ENCODE measurements around the gene UBE2V1.

The UBE2V1 gene

DNA sequence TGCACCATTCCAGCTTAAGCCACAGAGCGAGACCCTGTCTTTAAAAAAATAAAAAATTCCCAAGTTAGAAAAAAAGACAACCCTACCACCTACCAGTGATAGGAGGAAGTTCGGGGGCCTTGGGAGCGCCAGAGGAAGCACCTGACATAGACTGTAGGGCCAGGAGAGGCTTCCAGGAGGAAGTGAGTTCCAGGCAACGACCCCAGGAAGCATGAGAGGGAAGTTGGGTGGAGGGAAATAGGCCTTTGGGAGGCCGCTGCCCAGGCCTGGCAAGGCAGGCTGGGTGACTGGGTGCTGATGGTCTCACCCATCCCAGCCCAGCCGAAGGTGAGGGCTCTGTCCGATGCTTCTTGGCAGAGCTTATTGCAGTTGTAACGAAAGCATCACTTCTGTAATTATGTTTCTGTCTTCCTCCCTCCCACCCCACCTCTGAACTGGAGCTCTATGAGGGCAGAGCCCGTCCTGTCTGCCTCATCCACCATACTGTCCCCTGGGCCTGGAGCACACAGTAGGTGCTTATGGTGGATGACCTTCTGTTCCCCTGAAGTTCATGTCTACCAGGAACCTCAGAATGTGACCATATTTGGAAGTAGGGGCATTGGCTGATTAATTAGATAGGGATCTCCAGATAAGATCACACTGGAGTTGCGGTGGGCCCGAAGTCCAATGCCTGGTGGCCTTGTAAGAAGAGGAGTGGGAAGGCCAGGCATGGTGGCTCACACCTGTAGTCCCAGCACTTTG is 54.1 kb downstream of the UBE2V1 start:
- DNase-seq (ENCODE audit: low read depth) = no peak
- no peak overlapping the region for H3K4me3 ChIP-seq (ENCODE audit: low read depth, low read length)
- TF ChIP-seq, protein P1, sequence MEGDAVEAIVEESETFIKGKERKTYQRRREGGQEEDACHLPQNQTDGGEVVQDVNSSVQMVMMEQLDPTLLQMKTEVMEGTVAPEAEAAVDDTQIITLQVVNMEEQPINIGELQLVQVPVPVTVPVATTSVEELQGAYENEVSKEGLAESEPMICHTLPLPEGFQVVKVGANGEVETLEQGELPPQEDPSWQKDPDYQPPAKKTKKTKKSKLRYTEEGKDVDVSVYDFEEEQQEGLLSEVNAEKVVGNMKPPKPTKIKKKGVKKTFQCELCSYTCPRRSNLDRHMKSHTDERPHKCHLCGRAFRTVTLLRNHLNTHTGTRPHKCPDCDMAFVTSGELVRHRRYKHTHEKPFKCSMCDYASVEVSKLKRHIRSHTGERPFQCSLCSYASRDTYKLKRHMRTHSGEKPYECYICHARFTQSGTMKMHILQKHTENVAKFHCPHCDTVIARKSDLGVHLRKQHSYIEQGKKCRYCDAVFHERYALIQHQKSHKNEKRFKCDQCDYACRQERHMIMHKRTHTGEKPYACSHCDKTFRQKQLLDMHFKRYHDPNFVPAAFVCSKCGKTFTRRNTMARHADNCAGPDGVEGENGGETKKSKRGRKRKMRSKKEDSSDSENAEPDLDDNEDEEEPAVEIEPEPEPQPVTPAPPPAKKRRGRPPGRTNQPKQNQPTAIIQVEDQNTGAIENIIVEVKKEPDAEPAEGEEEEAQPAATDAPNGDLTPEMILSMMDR (conservative IDR thresholded peaks at IDR 0.05; ENCODE audit: low read depth, low read length) = no peak

DNA sequence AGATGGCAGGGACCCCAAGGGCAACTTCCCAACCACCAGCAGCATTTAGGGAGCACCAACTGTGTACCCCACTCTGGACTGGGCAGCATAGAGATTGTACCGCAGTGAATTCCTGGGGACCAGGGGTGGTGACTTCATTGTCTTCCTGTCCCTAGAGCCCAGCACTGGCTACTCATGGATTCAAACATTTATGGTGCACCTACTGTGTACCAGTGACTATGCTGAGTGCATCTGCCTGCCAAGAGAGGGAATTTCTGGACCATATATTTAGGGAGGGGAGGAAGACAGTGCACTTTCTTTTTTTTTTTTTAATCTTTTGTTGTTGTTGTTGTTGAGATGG is 55.3 kb downstream of the UBE2V1 start:
- TF ChIP-seq, protein P1 (conservative IDR thresholded peaks at IDR 0.05; ENCODE audit: low read depth, low read length) = no peak
- DNase-seq (ENCODE audit: low read depth) = no peak
- no peak overlapping the region for H3K4me3 ChIP-seq (ENCODE audit: low read depth, low read length)

GRCh38 chr20:50056951-50057713 is 55.8 kb downstream of the UBE2V1 start:
- no peak for DNase-seq (ENCODE audit: low read depth)
- H3K4me3 ChIP-seq (ENCODE audit: low read depth, low read length) = no peak overlapping the region
- TF ChIP-seq, protein P1 (conservative IDR thresholded peaks at IDR 0.05; ENCODE audit: low read depth, low read length) = no peak

DNA sequence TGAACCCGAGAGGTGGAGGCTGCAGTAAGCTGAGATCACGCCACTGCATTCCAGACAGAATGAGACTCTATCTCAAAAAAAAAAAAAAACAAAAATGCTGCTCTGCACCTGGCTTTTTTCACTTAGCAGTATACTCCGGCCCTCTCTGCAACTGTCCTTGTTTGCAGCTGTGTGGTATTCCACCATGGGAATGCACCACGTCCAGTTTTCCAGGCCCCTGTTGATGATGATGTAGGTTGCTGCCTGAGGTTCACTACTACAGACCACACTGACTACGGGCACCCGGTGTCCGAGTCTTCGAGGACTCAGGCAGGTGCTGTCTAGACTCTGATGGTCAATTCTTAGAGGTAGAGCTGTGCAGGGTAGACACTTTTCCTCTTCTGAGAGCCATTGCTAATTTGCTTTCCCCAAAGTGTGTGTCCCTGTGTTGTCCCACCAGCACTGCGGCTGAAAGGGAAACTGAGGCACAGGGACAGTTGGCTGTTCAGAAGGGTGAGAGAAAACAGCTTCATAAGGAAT is 56.5 kb downstream of the UBE2V1 start:
- TF ChIP-seq, protein P1 (conservative IDR thresholded peaks at IDR 0.05; ENCODE audit: low read depth, low read length) = no peak
- no peak for DNase-seq (ENCODE audit: low read depth)
- no peak overlapping the region for H3K4me3 ChIP-seq (ENCODE audit: low read depth, low read length)

DNA sequence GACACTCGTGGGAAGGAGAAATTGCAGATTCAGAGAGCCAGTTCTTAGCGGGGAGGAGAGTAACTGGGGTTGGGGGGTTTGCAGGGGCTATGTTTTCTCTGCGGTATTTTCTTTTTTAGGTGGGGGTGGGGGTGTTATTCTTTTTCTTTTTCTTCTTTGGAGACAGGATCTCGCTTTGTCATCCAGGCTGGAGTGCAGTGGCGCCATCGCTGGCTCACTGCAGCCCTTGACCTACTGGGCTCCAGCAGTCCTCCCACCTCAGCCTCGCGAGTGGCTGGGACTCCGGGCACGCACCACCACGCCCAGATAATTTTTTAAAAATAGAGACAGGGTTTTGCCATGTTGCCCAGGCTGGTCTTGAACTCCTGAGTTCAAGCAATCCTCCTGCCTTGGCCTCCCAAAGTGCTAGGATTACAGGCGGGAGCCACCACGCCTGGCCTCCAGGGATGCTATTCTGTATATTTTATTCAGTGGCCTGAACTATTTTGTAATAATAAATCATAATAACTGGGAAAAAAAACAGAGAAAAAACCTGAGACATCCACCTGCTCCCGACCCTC is 57.3 kb downstream of the UBE2V1 start:
- H3K4me3 ChIP-seq (ENCODE audit: low read depth, low read length) = no peak overlapping the region
- DNase-seq (ENCODE audit: low read depth) = no peak
- TF ChIP-seq, protein P1 (conservative IDR thresholded peaks at IDR 0.05; ENCODE audit: low read depth, low read length) = no peak

DNA sequence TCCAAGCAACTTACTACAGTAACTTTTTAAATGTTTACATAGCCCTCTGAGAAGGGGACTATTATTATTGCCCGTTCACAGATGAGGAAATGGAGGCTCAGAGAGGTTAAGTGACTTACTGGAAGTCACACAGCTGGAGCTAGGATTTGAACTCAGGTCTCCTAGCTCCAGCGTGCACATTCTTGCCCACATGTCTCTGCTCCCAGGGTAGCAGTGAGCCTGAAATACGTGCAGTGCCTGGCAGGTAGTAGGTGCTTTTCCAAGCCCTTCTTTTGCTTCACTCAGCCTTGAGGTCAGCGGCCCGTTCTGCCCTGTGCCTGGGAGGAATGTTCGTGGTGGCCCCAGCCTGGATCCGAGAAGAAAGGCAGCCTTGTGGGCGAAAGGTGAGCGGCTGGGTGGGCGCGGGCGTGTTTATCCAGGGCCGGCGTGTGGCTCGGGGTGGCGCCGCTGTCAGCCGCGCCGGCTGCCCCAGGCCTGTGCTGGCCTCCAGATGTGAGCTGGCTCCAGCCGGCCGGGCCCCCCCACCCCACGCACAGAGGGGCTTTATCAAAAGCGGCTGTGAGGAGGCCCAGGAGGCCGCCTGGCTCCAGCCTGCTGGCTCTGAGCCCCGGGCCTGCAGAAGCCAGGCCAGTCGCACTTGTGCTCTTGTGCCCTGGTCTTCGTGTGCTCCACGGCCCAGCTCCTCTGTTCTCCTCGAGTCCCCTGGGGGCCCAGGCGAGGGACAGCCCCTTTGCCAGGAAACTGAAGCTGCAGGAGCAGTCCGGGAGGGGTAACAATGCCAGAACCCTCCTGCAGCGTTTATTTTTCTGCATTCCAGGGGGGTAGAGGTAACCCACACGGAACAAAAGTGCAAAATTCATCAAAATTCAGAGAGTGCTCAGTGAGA is 58.1 kb downstream of the UBE2V1 start:
- TF ChIP-seq, protein P1 (conservative IDR thresholded peaks at IDR 0.05; ENCODE audit: low read depth, low read length) = no peak
- H3K4me3 ChIP-seq (ENCODE audit: low read depth, low read length) = no peak overlapping the region
- peak; percentile 83 for DNase-seq (ENCODE audit: low read depth)

Measured in choroid plexus epithelial cell (primary cell).